ENCODE data around the gene PSENEN. TPM values are rescaled to one million over a fixed set of nuclear protein-coding genes. Genes with fewer than 3 reads are reported as not detected.

Gene PSENEN
- total and polyA plus RNA-seq, 2 of the 8 experiments (the other 6 are each of a cell fraction or from before 2014, with no cell fraction given) = 66.7 to 75.3 TPM

DNA sequence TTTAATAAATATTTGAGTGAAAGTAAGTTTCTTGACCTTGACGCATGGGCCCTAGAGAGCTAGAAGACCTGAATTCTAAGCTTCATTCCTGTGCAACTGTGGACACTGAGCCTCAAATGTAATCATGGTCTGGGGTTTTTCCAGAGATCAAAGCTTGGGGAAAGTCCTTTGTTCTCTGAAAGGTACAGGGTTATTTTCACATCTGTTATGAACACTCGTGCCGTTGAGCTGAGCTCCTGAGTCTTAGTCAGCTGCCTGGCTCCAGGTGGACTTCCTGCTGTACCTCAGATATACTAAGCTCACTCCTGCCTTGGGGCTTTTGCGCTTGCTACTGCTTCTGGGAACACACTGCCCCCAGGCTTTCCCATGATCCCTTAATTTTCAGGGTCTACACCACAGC, 48.6 kb upstream of the PSENEN start:
- no peaks in the 10 kb centered on the region for H4K20me1 ChIP-seq (replicated peaks in 1 of 2; ENCODE audit: control insufficient read depth in 1 of 2, insufficient read depth in 2 of 2, low read length in 2 of 2)
- H3K14ac ChIP-seq (ENCODE audit: insufficient read length) = no peak overlapping the region
- H3K79me1 ChIP-seq (ENCODE audit: low read depth, low read length) = no peaks in the 10 kb centered on the region
- ChIA-PET POLR2A (ENCODE audit: partially characterized antibody) (interaction anchor here (1.2 to 2.6 kb wide), 3 partner anchors 17 to 186 kb away, joined by 3 to 11 read pairs (median 4); no protein-coding TSS in a partner anchor), CTCF (ENCODE audit: partially characterized antibody) (interaction anchor here (0.7 to 7.6 kb wide), 8 partner anchors 16 to 208 kb away, joined by 3 to 105 read pairs (median 4); no protein-coding TSS in a partner anchor)
- no peak overlapping the region for H3K18ac ChIP-seq (ENCODE audit: extremely low read depth, low read length)
- H2AFZ ChIP-seq (ENCODE audit: low read length) = no peak overlapping the region
- no peak for FAIRE-seq
- no peak overlapping the region for H3K9ac ChIP-seq (replicated peaks in 1 of 4; ENCODE audit: extremely low read depth in 1 of 4, low read depth in 3 of 4, low read length in 3 of 4)
- no peak overlapping the region for H3K56ac ChIP-seq (replicated peaks; ENCODE audit: insufficient read length, low read depth, low read length)
- no peak overlapping the region for H4K8ac ChIP-seq (ENCODE audit: extremely low read depth, insufficient read depth, low read length)
- H3K23me2 ChIP-seq (ENCODE audit: low read depth, low read length) = no peaks in the 10 kb centered on the region
- no peak overlapping the region for H3K27ac ChIP-seq (ENCODE audit: low read depth, low read length)
- no peak overlapping the region for H3K4me3 ChIP-seq (ENCODE audit: extremely low read depth in 1 of 4, insufficient read depth in 2 of 4, low read depth in 3 of 4, low read length in 4 of 4)
- no peak overlapping the region for H2BK120ac ChIP-seq (replicated peaks; ENCODE audit: low read depth, low read length)
- H2BK5ac ChIP-seq (ENCODE audit: low read depth, low read length) = no peak overlapping the region
- H3K23ac ChIP-seq (ENCODE audit: insufficient read length) = no peak overlapping the region
- WGBS, 2 experiments (ENCODE audit: extremely low coverage in 1 of 2, insufficient coverage in 1 of 2, insufficient read length in 1 of 2, insufficient replicate concordance in 2 of 2, low coverage in 1 of 2, low lambda C conversion rate in 2 of 2, missing lambda C conversion rate in 1 of 2) = 88% methylated on average over 4 of the region's 4 CpGs; no CpG with 5 or more reads in 1 of the 2 experiments
- no peak overlapping the region for H4K91ac ChIP-seq (replicated peaks; ENCODE audit: insufficient read length, low read length)
- H3K4me2 ChIP-seq (ENCODE audit: insufficient read depth in 1 of 2, low read depth in 2 of 2, low read length in 2 of 2) = no peak overlapping the region
- no peaks in the 10 kb centered on the region for H3K36me3 ChIP-seq (ENCODE audit: control insufficient read depth in 2 of 4, insufficient read depth in 4 of 4, low read length in 3 of 4)
- no peak overlapping the region for H2BK20ac ChIP-seq (ENCODE audit: low read length)
- H3K27me3 ChIP-seq (replicated peaks in 1 of 4; ENCODE audit: control insufficient read depth in 3 of 4, extremely low read depth in 1 of 4, insufficient read depth in 3 of 4, low read length in 3 of 4) = no peaks in the 10 kb centered on the region
- no peak overlapping the region for H2BK12ac ChIP-seq (ENCODE audit: low read depth, low read length)
- H2AK5ac ChIP-seq (ENCODE audit: low read depth, low read length) = no peak overlapping the region
- DNase-seq (ENCODE audit: low read depth in 1 of 2, low spot score in 2 of 2) = no peak
- H2BK15ac ChIP-seq (ENCODE audit: low read length) = no peak overlapping the region; the same call in 1 of the 2 replicates
- no peaks in the 10 kb centered on the region for H3K9me3 ChIP-seq (ENCODE audit: insufficient read depth in 2 of 2, low read depth in 1 of 2, low read length in 1 of 2)
- H3K79me2 ChIP-seq (ENCODE audit: control insufficient read depth in 1 of 2, insufficient read depth in 2 of 2, low read length in 2 of 2) = no peaks in the 10 kb centered on the region
- no peak for TF ChIP-seq BCL11A (IDR thresholded peaks at IDR 0.05; ENCODE audit: low read depth in 2 of 2, low read length in 2 of 2)
- no peak for TF ChIP-seq SIX5 (IDR thresholded peaks at IDR 0.05; ENCODE audit: low read depth, low read length)
- TF ChIP-seq YY1 (IDR thresholded peaks at IDR 0.05; ENCODE audit: low read depth, low read length) = no peak
- no peaks in the 10 kb centered on the region for H3K4me1 ChIP-seq (replicated peaks in 1 of 4; ENCODE audit: control insufficient read depth in 3 of 4, insufficient read depth in 4 of 4, low read length in 3 of 4)
- no peak overlapping the region for H4K5ac ChIP-seq (ENCODE audit: insufficient read length, low read depth, low read length)
- no peak overlapping the region for H3K4ac ChIP-seq (replicated peaks; ENCODE audit: insufficient read length, low read depth, low read length)

Data from H1 (cell line).